GM21528 (cell line): ENCODE data around the gene SYNE2.

Source experiments
- ATAC-seq: cut with Tn5 transposase; IDR thresholded peaks from one replicate; pipeline ENCODE4 v1.9.1; 2021; ENCODE audit warnings: mild to moderate bottlenecking, moderate library complexity; ENCODE audit not compliant: unreplicated experiment, low FRiP score

SYNE2 gene

GRCh38 chr14:64233531-64234190 lies 380.9 kb downstream of the SYNE2 start:
- no peak for ATAC-seq

- peak; percentile 10 for ATAC-seq
Measured at GRCh38 chr14:64234877-64235651, 382.3 kb downstream of the SYNE2 start.

GRCh38 chr14:64235652-64236640 lies 383.1 kb downstream of the SYNE2 start:
- peak; percentile 76 for ATAC-seq

GRCh38 chr14:64238049-64238448 lies 385.2 kb downstream of the SYNE2 start:
- no peak for ATAC-seq

- no peak for ATAC-seq
Measured at GRCh38 chr14:64238631-64239030, 385.8 kb downstream of the SYNE2 start.

GRCh38 chr14:64244279-64244678 lies 391.5 kb downstream of the SYNE2 start:
- ATAC-seq, result no peak

DNA sequence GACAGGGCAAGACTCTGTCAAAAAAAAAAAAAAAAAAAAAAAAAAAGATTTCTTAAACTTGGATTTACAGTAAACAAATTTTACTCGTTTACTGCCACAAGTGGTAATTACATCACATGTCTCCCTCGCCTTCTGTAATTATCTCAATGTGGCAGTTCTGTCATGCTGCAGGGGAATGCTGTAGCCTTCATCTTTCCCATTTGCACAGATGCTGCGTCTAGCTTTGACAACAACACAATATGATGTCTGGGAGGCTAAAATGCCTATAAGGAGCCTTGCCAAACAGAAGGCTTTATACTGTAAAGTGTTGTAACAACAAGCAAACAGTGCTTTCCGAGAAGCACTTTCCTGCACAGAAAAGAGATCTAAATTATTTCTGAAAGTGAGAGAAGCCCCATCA lies 392.7 kb downstream of the SYNE2 start:
- ATAC-seq, result no peak

DNA sequence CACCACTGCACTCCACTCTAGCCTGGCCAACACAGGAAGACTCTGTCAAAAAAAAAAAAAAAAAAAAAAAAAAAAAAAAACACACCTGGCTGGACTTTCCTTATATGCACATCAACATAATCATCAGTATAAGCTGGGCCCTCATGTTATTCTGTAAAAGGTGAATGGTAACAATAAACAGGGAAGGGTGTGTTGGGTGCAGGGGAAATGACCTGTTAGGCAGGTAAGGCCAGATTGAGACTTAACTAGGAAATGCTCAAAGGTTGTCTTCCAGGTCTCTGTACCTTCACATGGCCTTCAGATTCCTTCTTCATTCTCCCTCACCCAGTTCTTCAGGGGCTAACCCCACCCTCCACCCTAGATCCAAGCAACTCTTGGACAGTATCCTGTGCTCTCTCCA lies 393.9 kb downstream of the SYNE2 start:
- no peak for ATAC-seq

GRCh38 chr14:64247195-64247594 lies 394.4 kb downstream of the SYNE2 start:
- ATAC-seq, result no peak

GRCh38 chr14:64248689-64249088 lies 395.9 kb downstream of the SYNE2 start:
- no peak for ATAC-seq

DNA sequence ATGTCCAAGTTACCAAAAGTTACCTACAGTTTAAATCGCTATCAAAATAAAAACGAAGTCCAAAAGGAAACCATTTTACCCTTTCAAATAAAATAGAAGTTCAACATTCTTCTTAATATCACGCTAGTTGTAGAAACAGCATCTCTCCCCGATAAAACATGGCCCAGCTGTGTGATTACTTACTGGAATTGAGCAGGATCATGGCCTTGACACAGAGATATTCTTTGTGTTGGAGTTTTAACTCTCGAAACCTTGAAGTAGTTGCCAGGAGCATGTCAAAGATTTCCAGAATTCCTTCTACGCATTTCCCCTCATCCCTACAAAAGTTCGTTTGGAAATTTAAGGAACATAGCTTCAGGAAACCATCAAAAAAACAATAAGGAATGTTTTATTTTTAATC lies 396.6 kb downstream of the SYNE2 start:
- ATAC-seq, result no peak

DNA sequence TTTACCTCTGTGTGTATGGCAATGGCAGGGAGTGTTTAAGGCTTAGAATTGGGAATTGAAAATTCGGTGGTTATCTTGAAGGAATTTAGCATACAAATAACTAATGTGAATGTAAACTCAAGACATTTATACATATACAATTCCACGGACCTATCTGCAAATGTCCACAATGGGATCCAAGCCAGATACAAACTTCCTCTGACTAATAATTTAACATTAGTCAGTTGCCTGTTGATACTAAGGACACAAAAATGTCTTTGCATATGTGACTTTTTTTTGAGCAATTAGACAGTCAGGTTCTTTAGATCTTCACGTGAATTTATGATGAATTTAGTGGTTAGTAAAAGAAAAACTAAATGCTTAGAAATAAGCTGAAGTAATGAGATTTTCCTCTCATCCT lies 400.9 kb downstream of the SYNE2 start:
- no peak for ATAC-seq

GRCh38 chr14:64255756-64256155 lies 403.0 kb downstream of the SYNE2 start:
- ATAC-seq, result no peak

GRCh38 chr14:64260418-64260817 lies 407.6 kb downstream of the SYNE2 start:
- no peak for ATAC-seq

- no peak for ATAC-seq
Measured at GRCh38 chr14:64265222-64265621, 412.4 kb downstream of the SYNE2 start.

DNA sequence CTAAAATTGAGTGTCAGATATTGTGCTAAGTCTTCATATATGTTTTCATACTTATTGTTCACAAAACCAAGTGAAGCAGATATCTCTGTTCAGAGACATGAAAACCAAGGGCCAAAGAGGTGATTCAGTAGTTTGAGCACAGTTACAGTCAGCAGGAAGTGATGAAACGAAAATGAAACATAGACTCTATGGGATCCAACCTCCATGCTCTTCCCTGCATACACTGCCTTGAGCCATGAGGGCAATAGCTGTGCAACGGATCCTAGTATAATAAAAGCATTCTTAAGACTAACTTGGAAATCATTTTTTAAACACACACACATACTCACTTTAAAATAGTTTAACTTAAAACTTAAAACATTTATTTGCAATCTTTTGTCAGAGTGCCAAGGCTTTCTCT lies 413.4 kb downstream of the SYNE2 start:
- no peak for ATAC-seq

GRCh38 chr14:64272019-64272418 lies 419.2 kb downstream of the SYNE2 start:
- ATAC-seq, result no peak
